Measurements from ENCODE around the gene NINL.

The NINL gene

GRCh38 chr20:25483431-25484132, 101.7 kb downstream of the NINL start:
- no peak for DNase-seq (ENCODE audit: extremely low read depth, low read depth)
- TF ChIP-seq CTCF (IDR thresholded peaks at IDR 0.05; ENCODE audit: low read depth, low read length), result no peak

GRCh38 chr20:25481918-25482253, 103.4 kb downstream of the NINL start:
- DNase-seq (ENCODE audit: extremely low read depth, low read depth), result no peak

GRCh38 chr20:25481235-25481917, 104.0 kb downstream of the NINL start:
- no peak for DNase-seq (ENCODE audit: extremely low read depth, low read depth)
- no peak for TF ChIP-seq CTCF (IDR thresholded peaks at IDR 0.05; ENCODE audit: low read depth, low read length)

More at GRCh38 chr20:25481918-25482253, 103.4 kb downstream of the NINL start:
- no peak for TF ChIP-seq CTCF (IDR thresholded peaks at IDR 0.05; ENCODE audit: low read depth, low read length)

- TF ChIP-seq CTCF (IDR thresholded peaks at IDR 0.05; ENCODE audit: low read depth, low read length), result no peak
Observed at GRCh38 chr20:25480797-25481196, 104.5 kb downstream of the NINL start.

GRCh38 chr20:25480156-25480555, 105.2 kb downstream of the NINL start:
- no peak for TF ChIP-seq CTCF (IDR thresholded peaks at IDR 0.05; ENCODE audit: low read depth, low read length)
- no peak for DNase-seq (ENCODE audit: extremely low read depth, low read depth)

More at GRCh38 chr20:25480797-25481196, 104.5 kb downstream of the NINL start:
- no peak for DNase-seq (ENCODE audit: extremely low read depth, low read depth)

GRCh38 chr20:25479638-25480037, 105.7 kb downstream of the NINL start:
- no peak for DNase-seq (ENCODE audit: extremely low read depth, low read depth)
- no peak for TF ChIP-seq CTCF (IDR thresholded peaks at IDR 0.05; ENCODE audit: low read depth, low read length)

- DNase-seq (ENCODE audit: extremely low read depth, low read depth), result no peak
- no peak for TF ChIP-seq CTCF (IDR thresholded peaks at IDR 0.05; ENCODE audit: low read depth, low read length)
Observed at GRCh38 chr20:25478889-25479568, 106.3 kb downstream of the NINL start.
